ENCODE data around the gene SLC44A5.

- TF ChIP-seq, protein P1, sequence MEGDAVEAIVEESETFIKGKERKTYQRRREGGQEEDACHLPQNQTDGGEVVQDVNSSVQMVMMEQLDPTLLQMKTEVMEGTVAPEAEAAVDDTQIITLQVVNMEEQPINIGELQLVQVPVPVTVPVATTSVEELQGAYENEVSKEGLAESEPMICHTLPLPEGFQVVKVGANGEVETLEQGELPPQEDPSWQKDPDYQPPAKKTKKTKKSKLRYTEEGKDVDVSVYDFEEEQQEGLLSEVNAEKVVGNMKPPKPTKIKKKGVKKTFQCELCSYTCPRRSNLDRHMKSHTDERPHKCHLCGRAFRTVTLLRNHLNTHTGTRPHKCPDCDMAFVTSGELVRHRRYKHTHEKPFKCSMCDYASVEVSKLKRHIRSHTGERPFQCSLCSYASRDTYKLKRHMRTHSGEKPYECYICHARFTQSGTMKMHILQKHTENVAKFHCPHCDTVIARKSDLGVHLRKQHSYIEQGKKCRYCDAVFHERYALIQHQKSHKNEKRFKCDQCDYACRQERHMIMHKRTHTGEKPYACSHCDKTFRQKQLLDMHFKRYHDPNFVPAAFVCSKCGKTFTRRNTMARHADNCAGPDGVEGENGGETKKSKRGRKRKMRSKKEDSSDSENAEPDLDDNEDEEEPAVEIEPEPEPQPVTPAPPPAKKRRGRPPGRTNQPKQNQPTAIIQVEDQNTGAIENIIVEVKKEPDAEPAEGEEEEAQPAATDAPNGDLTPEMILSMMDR (IDR thresholded peaks at IDR 0.05; ENCODE audit: low read length), result no peak
- TF ChIP-seq EZH2 (IDR thresholded peaks at IDR 0.05; ENCODE audit: borderline replicate concordance, low read length), result no peak
These were observed 3.0 kb upstream of the SLC44A5 start for GRCh38 chr1:75613916-75614315.

All from OCI-LY1 (cell line).